Ecto neural progenitor cell (in vitro differentiated cells): ENCODE results near the gene TBC1D9B.

Experiments used
- DNase-seq: peaks from one replicate; pipeline ENCODE4 v3.0.0-alpha.2; 2018; ENCODE audit warnings: low spot score

The TBC1D9B gene

DNA sequence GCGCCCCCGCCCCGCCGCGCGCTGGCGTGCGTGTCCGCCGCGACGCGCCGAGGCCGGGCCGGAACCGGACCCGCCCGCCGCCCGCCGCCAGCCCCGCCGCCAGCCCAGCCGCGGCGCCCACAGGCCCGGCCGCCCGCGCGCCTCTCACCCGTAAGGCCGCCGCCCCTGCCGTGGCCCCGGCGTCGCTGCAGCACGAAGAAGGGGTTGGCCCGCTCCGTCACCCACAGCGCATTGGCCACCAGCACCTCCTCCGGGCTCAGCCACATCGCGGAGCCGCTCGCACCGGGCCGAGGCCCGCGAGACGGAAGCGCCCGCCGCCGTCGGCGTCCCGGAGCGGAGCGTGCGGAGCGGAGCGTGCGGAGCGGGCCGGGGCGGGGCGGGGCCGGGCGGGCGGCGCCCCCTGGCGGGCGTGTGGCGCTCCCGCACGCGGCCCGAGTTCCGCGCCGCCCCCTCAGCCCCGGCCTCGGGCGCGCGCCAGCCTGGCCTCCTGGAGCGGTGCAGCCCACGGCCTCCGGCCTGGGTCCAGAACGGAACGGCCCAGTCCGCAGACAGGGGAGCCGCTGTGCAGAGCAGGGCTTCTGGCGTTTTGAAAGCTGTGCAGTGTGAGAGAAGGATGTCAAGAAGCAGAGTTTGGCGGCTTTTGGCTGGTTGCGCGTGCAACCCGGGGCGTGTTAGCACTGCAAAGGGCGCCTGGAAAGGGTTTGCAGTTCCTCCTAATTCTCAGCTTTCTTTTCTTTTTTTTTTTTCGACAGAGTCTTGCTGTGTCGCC is at the start of gene TBC1D9B:
Gene TBC1D9B, minus strand, starts transcription at position 342 of the 769 bp plus-strand sequence. Its CDS starts 76 bp downstream, at position 266.
- DNase-seq, result peak; percentile 79

DNA sequence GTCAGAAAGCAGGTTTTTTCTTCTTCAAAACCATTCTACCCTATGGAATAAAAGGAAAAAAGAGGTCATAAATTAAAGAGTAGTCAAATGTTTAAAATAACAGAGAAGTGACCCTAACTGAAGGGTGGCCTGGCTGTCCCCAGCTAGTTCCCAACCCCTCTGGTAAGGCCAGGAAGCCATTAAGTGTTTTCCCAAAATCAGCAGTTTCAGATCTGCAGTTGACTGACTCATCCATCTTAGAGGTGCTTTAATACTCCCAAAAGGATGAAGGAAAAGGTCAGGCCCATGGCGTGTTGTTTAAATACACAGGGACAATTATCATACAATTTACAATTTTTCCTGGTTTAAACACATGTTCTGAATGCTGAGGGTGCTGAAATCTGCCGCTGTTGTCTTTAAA is 47.9 kb upstream of the TBC1D9B start:
- DNase-seq, result no peak

DNA sequence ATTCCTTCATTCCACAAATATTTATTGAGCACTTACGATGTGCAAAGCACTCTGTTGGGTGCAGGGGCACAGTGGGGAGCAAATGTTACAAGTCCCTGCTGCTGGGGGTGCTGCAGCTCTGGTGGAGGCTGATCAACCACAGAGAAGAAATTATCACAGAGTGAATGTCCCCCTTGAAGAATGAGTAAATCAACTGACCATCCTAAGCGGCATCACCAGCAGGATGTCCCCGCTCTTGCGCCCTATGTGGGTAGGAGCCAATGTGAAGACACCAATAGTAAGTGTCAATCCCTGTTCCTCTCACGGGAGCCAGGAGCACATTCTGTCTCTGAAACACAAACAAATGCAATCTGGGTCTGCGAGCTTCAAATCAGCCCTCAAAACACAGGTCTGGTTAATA is 47.4 kb upstream of the TBC1D9B start:
- no peak for DNase-seq

DNA sequence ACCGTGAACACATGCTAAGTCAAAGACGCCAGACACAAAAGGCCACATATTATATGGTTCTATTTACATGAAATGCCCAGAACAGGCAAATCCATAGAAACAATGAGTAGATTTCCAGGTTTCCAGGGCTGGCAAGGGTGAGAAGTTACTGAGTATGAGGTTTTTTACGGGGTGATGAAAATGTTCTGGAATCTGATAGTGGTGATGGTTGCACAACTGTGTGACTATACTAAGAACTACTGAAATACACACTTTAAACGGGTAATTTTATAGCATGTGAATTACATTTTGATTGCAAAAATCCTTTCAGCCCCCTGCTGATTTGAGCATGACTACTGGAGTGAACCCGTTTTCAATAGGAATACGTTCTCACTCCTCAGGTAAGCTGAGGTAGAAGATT is 46.7 kb upstream of the TBC1D9B start:
- DNase-seq, result no peak

DNA sequence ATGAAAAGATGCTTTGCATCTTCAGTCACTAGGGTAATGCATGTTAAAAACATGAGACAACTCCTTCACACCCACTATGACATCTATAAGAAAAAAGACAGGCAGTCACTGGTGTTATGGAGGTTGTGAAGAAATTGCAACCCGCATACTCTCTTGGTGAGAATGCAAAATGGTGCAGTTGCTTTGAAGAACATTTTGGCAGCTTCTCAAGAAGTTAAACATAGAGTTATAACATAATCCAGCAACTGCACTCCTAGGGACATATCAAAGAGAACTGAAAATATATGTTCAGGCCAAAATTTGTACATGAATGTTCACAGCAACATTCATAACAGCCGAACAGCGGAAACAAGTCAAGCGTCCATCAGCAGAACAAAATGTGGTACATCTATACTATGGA is 46.3 kb upstream of the TBC1D9B start:
- no peak for DNase-seq

DNA sequence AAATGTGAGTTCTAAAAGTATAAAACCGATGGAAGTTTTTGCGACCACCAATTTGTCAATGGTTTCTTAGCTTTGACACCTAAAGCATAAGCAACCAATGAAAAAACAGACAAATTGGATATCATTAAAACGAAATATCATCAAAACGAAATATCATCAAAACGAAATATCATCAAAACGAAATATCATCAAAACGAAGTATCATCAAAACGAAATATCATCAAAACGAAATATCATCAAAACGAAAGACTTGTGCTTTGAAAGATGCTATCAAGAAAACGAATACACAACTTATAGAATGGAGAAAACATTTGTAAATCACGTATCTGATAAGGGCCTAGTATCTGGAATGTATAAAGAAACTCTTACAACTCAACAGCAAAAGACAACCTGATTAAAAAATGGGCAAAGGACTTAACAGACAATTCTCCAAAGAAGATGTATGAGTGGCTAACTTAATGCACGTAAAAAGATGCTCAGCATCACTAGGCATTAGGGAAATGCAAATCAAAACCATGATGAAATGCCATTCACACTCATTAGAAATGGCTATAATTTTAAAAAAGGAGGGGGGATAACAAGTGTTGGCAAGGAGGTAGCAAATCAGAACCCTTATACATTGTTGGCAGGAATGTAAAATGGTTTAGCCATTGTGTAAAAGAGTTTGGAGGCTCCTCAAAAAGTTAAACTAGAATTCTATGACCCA is 29.4 kb upstream of the TBC1D9B start:
- DNase-seq, result no peak

DNA sequence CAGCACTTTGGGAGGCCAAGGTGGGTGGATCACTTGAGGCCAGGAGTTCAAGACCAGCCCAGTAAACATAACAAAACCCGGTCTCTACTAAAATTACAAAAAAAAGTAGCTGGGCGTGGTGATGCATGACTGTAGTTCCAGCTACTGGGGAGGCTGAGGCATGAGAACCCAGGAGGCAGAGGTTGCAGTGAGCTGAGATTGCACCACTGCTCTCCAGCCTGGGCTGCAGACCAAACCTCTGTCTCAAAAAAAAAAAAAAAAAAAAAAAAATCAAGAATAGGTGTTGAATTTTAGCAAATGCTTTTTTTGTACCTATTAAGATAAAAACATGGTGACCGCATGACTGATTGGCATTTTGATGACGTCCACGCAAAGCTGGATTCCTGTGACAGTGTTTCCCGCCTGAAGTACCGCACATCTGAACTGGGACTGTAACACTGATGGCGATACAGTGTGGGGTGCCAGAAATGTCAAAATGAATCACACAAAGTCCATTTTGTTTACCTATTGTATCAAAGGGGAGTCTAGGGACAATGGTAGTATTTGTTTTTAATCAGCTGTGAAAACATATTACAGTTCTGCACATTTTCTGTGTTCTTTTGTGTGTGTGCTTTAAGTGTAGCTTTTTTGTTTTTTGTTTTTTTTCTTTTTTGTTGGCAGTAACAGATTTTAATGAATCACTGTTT is 23.2 kb upstream of the TBC1D9B start:
- no peak for DNase-seq

DNA sequence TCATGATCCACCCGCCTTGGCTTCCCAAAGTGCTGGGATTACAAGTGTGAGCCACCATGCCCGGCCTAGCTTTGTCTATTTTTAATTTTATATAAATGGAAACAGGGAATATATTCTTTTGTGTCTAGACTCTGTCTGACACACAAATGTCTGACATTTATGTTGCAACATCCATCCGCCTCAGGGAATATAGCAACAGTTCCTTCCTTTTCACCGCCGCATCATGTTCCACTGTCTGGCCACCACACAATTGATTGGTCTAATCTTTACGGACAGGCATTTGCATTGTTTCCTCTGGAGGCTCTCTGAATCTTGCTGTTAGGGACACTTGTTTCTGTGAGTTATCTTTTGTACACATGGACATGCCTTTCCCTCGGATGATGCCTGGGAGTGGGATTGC is 20.1 kb upstream of the TBC1D9B start:
- DNase-seq, result no peak

DNA sequence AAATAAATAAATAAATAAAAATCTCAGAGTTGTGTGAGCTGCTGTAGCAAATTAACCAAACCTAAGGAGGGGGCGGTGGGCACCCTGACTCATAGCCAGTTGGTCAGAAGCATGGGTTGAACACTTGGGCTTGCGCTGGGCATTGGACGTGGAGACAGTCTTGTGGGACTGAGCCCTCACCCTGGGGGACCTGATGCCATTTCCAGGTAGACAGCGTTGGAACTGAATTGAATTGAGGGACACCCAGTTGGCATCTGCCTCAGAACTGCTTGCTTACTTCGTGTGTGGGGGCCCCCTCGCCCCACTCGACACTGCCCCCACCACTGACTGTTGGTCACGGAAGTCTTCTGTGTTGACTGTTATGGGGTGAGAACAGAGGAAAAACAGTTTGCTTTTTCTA is 19.0 kb upstream of the TBC1D9B start:
- DNase-seq, result no peak

DNA sequence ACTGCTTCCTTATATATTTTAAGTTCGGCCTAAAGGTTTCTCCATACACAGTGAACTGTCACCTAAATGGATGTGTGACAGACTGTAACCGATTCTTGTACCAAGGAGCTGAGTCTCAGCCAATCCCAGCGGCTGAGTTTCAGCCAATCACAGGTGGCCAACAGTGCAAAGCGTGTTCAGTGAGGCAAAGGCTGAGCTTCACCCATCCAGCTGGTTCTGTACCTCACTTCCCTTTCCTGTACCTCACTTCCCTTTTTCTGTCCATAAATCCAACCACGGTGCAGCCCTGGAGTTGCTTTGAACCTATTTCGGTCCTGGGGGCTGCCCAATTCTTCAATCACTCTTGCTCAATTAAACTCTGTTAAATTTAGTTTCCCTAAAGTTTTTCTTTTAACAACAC is 15.7 kb upstream of the TBC1D9B start:
- no peak for DNase-seq

DNA sequence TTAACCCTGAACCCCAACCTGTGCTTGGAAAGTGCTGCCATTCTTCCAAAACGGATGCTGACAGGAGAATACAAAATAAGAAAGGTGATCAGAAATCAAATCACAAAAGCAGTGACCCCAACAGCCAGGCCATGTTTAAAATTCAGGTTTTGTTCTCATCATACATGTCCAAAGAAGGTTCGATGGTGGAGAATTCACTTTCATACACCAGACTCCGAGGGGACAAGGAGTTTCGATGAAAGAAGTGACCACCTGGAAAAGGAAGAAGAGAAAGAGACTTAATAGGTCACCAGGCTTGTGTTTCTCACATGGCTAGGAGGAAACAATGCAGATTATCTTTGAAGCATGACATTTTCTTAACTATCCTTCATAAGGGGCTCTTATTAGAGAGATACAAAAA is 12.5 kb upstream of the TBC1D9B start:
- no peak for DNase-seq

DNA sequence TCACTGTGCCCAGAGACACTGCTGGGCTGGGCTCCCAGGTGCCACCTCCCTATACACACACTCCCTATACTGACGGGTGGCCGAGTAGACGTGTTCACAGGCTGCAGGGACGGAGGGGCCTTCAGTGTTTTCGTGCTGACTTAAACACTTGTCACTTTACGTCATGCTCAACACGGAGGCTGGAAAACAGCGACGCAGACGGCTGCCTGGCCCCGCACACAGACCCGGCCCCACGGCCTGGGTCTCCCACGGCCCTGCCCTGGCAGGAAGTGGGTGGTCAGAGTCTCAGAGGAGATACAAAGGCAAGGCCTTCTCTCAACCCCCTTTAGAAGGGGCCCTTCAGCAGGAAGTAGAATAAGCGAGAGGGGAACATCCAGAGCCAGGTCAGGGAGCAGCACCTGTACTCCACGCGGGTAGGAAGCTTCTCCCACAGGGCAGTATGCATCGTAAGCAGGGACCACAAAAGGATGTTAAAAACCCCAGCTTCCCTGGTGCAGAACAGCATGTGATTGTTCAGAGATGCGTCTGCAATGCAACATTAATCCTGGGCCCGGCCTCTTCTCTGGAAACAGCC is 11.9 kb upstream of the TBC1D9B start:
- no peak for DNase-seq

DNA sequence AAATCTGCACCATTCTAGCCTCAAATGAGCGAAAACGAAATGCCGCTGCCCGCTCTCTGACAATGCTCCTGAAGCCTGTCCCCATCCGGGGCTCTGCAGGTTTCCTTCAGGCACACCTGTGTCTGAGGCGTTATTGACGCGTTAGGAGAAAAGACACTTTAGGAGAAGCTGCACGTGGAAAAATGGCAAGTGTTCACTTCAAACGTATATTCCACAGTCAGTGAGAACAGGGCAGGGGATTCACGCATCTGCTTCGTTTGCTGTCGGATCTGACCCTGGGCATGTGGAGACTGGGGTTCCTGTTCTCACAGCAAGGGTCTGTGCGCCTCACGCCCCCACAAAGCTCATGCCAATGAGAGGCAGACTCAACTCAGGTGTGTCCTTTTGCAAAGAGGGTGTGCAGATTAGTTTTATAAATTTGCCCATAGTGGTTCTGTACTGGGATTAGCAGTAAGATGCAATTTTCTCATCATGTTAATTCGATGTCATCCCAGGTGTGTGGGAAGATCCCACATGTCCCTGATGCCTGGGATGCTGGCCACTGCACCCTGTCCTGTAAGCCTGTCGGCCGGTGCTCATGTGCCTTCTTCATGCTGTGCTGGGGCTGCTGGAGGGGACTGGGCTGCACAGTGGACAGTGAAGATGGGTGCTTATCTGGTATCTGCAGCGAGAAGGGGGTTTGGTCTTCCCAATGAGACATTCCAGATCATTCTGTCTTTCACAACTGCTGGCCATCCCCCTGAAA is 11.2 kb upstream of the TBC1D9B start:
- DNase-seq, result peak; percentile 19

DNA sequence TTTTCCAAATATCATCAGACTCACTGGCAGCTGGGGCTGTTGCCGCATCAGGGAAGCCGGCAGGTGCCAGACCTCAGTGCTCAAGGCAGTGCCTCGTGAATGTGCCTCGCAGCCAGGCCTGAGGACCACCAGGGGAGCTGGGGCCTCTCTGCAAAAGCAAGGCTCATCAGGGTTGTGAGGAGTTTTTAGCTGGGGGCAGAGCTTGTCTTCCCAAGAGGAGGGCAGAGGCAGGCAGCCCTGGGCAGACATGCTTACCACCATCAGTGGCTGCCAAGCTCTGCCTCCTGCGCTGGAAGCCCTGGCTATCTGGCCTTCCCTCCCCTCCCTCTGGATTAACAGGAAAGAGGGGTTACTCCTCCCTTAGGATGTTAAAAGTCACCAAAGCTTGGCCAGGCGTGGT is 8.8 kb upstream of the TBC1D9B start:
- no peak for DNase-seq

DNA sequence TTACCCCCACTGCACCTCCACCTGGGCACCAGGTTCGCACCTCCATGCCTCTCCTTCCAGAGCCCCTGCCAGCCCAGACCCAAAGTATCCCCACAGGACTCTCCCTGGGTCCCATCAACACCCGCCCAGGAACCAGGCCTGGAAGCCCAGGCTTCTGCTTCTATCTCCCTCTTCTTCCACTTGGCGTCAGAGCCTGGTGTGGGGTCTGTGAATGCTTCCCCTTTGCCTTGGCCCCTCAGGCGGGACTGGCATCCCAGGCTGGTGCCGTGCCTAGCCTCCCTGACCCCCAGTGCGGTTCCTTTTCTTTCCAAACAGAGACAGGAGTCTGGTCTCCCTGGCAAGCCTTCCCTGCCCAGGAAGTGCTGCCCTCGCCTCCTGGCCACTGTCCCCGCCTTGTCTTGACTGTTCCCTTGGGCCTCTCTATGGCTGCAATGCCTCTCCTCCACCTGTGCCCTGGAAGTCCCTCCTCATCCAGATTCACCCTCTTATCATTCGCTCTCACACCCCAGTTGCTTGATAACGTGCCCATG is 7.8 kb upstream of the TBC1D9B start:
- no peak for DNase-seq

DNA sequence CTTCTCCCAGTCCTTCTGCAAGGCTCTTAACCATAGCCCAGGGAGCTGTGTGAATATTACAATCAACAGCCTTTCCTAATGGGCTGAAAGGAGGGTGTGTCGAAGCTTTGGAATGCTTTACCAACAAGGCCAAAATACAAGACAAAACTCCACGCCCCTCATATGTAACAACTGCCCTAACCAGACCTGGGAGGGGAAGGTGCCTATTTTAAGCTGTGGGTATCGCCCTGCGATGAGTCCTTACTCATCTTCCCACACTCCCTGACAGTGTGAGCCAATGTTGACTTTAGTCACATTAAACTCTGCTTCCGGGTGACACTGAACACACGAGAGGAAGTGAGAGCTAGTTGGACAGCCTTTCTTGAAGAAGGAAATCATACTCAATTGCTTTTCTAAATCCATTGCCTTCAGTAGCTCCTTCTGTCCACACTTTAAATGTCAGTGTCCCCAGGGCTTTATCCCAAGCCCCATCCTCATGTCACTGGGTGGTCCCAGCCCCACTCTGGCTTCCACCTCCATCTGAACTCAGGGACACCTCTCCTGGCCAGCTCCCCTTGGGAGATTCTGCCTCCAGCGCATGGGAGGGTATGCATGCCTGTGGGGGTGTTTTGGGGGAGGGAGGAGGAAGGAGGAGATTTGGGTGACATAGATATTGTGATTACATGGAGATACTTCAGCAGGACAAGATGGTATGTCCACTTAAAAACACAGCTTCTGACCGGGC is 6.5 kb upstream of the TBC1D9B start:
- DNase-seq, result no peak

DNA sequence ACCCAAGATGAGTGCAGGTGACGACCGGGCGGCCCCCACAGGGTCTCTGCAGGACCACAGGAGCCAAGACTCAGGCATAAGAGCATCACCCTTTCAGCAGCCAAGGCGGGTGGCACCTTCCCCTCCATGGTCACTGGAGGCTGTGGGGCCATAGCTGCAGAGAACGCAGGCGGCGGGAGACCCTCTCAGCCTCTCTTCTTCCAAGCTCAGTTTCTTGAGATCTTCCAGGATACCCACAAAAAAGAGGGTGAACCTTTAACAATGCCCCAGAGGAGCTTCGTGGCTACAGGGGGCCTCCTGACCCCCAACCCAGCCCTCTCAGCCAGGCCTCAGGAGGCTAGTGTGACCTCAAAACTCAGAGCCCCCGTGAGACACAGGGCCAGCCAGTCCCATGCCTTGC is 5.8 kb upstream of the TBC1D9B start:
- no peak for DNase-seq

DNA sequence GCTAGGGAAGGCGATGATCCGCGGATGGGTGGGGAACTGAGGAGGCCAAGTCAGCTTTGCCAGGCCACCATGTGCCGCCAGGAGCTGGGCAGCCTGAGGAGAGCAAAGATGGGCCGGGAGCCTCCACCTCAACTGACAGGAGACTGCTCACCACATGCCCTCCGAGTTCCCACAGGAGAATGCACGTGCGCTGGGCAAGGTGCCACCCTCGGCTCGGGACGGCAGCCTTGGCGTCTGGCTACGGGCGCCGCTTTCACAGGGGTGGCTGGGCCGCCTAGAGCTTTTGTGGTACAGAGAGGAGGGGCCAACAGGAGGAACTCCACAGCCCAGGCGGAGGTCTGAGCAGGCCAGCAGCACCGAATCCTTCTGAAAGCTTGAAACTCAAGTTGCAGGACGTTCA is 5.3 kb upstream of the TBC1D9B start:
- no peak for DNase-seq

DNA sequence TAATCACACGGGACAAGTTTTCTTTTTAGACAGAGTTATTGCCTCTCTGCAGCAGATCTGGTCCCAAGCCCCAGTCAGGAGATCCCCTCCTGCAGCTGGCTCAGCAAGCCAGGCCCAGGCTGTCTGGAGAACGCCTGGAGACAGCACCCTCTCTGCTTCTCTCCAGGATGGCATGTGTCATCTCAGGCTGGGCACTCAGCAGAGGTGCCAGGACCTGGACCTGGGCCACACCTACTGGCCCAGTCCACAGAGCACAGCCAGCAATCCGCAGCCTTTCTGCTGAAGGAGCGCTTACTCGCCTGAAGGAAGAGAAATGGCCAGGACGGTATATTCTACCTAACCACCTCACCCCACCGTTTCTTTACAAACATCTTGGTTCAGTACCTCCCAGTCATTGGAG is 4.7 kb upstream of the TBC1D9B start:
- no peak for DNase-seq

DNA sequence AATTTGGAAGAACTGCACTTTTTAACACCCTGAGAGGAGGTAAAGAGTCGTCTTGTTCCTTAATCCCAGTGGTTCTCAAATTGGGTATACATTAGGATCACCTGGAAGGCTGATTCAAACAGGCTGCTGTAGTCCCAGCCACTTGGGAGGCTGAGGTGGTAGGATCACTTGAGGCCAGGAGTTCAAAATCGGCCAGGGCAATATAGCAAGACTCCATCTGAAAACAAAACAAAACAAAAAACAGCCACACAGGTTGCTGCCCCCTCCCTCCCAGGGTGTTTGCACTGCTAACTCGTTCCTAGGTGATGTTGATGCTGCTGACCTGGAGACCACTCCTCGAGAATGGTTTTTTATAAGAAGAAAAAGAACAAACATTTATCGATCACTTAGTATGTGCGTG is 1.5 kb upstream of the TBC1D9B start:
- DNase-seq, result no peak

DNA sequence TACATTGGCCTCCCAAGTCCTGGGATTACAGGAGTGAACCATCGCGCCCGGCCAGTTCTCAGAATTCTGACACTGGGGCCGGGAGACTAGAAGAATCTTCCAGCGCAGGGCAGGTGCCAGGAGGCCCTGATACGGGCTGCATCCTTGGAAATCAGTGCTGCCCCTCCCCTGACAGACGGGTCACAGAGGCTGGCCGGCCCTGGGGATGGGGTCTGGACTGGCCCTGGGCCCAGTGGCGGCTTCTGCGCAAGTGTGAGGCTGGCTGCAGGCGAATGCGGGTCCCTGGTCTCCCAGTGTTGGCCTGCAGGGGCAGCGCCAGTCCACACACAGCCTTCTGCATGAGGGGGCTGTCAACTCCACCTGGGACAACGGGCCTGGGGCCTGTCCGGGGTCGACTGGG is 831 bp upstream of the TBC1D9B start:
- peak; percentile 75 for DNase-seq
